Lower leg skin (tissue), 3 donors: ENCODE results near the gene ANKRD34B.

ENCODE experiments used
- POLR2A ChIP-seq, 2 donors: fragments of 450-650 bp; IDR thresholded peaks; one replicate each; pipeline ENCODE4 v1.6.1; 2016 to 2017; ENCODE audit warnings: antibody characterized with exemption in 2 of 2, mild to moderate bottlenecking in 1 of 2, moderate library complexity in 1 of 2
- TF ChIP-seq, protein P1 (sequence below), 3 donors: fragments of 450-650 bp; IDR thresholded peaks; one replicate each; pipeline ENCODE4 v1.5.1; 2016; ENCODE audit warnings: antibody characterized with exemption in 3 of 3, mild to moderate bottlenecking in 3 of 3, moderate library complexity in 2 of 3

GRCh38 chr5:80609692-80610091, 39.6 kb upstream of the ANKRD34B start:
- TF ChIP-seq, protein P1, sequence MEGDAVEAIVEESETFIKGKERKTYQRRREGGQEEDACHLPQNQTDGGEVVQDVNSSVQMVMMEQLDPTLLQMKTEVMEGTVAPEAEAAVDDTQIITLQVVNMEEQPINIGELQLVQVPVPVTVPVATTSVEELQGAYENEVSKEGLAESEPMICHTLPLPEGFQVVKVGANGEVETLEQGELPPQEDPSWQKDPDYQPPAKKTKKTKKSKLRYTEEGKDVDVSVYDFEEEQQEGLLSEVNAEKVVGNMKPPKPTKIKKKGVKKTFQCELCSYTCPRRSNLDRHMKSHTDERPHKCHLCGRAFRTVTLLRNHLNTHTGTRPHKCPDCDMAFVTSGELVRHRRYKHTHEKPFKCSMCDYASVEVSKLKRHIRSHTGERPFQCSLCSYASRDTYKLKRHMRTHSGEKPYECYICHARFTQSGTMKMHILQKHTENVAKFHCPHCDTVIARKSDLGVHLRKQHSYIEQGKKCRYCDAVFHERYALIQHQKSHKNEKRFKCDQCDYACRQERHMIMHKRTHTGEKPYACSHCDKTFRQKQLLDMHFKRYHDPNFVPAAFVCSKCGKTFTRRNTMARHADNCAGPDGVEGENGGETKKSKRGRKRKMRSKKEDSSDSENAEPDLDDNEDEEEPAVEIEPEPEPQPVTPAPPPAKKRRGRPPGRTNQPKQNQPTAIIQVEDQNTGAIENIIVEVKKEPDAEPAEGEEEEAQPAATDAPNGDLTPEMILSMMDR (IDR thresholded peaks at IDR 0.05): no peak
- no peak for TF ChIP-seq POLR2A (IDR thresholded peaks at IDR 0.05)
